Suppressor macrophage (primary cell): ENCODE data around the gene C12orf50.
A peak's percentile ranks its signal among the peaks of the same experiment; 100 is the strongest.
"Not testable (repeated sequence)": the region's sequence is repeated elsewhere in the genome, so short reads cannot be mapped to it uniquely, and the experiment has no call there.

Source experiments
- DNase-seq, 4 experiments: peaks; one replicate each; pipeline ENCODE4 v3.0.0-alpha.2; 2020 to 2022

Gene C12orf50

DNA sequence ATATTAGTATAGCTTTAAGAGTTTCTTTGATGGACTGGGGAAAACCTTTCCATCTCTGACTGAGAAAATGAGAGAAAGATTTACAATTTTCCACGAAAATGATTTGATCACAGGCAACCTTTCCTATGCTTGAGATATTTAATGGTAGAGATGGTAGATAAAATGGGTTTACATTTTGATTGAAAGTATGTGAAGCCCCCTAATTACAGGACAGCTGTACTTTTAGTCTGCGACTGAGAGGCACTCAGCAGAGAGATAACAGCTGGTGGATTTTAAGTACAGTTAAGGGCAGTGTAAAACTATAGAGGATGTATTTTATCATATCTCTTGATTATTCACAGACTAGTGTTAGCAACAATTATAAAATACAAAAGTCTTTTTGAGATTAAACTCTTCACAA, 40.7 kb downstream of the C12orf50 start:
- DNase-seq, result no peak

DNA sequence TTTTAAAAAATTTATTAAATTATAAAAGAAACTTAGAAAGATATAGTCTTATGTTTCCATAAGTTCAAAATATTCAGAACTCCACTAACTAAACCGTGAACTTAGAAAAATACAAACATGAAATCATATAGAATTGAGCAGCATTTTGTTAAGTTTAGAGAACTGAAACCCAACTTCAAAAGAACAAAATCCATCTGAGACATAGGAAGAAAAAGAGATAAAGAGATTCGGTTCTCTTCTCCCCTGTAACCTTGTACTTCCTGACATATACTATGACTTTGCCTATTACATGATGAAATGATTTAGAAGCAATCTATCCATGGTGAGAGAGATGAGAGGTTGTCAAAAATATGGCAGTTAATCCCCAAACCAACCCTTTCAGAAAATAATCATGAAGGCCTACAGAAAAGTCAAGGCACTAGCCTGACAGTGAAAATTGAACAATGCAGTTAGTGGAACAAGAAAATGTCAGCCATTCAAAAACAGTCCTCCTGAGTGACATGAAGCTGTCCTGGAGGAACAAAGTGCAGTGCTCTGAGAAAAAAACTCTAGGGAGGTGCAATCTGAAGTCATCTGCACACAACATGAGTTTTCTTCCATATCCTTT, 44.0 kb downstream of the C12orf50 start:
- no peak for DNase-seq

DNA sequence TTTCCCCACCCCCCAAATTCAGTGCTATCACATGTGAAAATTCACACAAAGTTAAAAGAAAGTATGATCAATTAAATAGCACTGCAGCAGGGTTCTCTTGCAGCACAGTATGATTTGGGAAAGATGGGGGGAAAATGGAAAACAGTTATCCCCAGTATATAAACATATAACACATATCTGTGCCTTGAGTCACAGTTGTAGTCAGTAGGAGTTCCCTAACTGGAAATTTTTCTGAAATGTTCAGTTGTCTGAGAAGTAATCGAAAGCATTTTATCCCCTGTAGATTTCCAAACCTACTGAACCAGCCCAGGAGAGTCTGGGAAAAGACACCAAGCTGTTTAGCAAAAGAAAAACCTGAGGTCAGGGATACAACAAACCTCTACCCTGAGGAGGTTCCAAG, 47.0 kb downstream of the C12orf50 start:
- no peak for DNase-seq

DNA sequence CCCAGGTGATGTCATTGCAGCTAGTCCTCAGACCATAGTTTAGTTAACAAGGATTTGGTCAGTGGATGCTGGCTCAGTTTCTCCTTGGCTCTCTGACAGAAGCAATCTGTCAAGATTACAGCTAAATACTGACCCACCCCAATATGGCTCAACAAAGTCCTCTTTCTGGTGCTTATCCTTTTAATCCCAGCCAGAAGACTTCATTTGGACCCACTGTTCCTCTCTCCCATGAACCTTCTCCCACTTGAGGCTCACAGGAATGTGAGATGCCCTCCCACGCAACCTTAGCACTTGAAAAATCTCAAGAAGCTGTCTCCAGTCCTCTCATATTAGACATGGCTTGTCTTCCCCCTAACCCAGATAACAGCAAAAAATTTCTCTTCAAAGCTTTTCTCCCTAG, 47.7 kb downstream of the C12orf50 start:
- DNase-seq, result no peak

DNA sequence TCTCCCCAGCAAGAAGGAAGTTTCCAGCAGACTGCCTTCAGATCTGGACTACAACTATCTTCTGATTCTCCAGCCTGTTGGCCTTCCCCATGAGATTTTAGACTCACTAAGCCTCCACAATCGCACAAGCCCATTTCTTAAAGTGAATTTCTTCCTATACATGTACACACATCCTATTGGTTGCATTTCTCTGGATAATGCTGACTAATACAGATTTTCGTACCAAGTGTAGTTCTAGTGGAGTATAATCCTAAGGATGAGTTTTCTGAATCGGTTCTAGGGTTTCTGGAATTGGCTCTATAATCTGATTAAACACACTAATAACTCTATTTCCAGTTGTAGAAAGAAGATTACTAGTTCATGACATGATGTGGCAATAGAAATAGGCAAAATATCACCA, 53.3 kb downstream of the C12orf50 start:
- DNase-seq, result no peak

- no peak for DNase-seq
Measured at GRCh38 chr12:87967871-87968270, 61.3 kb downstream of the C12orf50 start.

DNA sequence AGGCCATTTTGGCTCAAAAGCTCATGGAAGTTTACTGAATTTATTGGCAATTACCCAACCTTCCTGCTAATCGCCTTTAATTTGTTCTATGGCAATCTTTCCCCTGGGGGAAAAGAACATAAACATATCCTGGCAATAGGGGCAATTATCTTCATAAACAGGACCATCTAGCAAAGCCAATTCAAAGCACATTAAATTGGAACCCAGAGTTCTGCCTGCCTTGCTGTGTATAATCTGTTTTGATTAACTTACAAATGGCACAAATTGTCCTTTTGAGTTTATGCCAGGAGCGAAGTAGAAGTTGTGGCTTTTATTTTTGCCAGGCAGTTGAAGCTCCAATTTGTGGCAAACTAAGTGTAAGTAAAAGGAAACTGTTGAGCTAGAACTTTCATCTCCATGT, 68.6 kb downstream of the C12orf50 start:
- DNase-seq, result no peak

- not testable (repeated sequence) for DNase-seq
Measured at GRCh38 chr12:87954028-87954427, 75.2 kb downstream of the C12orf50 start.

GRCh38 chr12:87953256-87953860, 75.8 kb downstream of the C12orf50 start:
- DNase-seq, result peak in 1 of 4 experiments; percentile 4

DNA sequence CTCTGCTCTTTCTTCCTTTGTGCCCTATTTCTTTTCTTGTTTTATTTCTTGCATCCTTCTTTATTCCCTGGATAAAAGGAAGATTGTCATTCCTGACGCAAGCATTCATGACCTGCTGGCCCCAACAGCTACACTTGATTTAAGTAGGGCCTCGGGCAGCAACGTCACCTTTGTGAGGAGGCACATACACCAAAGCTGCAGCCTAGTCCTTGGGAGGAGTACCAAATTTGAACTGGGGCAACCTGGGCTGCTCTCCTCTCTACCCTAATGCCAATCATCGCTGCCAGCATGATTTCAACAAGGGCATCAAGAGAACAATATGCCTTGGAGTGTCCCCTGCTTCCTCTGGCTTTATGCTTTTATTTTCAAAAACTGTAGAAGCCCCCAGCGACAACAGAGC, 76.4 kb downstream of the C12orf50 start:
- no peak for DNase-seq

DNA sequence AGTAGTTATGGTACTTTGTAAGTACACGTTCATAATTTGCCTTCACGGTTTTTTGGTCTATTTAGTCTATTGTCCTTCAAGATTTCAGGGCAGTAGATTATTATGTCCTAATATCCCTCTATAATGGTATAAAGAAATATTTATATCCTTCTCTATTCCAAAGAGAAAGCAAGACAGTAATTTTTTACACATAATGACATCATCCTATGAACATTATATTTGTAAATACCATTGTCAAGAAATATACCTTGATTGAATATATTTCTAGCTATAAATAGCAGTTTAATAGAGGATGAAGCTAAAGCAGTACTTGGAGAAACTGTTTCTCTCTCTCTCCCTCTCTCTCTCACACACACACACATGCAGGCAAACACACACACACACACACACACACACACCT, 77.0 kb downstream of the C12orf50 start:
- DNase-seq, result no peak

GRCh38 chr12:87943762-87944161, 85.4 kb downstream of the C12orf50 start:
- no peak for DNase-seq

DNA sequence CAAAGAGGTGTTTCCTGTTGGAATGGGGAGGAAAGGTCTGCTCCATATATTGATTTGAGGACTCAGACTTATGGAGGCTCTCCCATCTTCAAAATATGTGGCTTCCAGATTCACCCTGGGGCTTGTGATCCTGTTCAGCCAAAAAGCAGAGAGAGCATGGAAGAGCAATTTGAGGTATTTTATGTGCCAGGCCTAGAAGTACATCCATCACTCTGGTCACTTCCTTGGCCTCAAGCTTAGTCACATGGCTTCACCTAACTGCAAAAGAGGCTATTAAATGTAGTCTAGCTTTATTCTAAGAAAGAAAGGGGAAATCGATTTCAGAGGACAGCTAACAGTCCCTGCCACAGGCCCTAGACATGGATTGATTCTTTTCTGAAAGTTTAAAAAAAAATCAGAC, 86.2 kb downstream of the C12orf50 start:
- DNase-seq, result no peak

- DNase-seq, result no peak
Measured at GRCh38 chr12:87939182-87939581, 90.0 kb downstream of the C12orf50 start.

GRCh38 chr12:87935216-87935615, 94.0 kb downstream of the C12orf50 start:
- no peak for DNase-seq

- no peak for DNase-seq
Measured at GRCh38 chr12:87933991-87934390, 95.2 kb downstream of the C12orf50 start.

DNA sequence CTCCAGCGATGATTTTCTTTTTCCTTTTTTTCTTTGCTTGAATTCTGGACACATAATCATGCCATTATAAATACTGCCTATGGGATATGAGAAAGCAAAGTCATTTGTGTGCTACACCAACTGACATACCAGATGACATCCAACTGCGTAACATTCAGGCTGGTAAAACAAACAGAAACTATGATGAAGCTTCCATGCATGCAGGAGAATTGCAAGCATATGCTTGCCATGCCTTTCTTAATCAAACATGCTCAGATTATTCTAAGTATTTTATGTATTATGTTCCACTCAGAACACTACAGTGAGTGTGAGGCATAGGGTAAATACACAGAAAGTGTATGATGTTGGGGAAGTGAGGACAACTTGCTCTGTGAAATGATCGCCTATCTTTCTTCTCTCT, 97.4 kb downstream of the C12orf50 start:
- no peak for DNase-seq

GRCh38 chr12:87930627-87931026, 98.6 kb downstream of the C12orf50 start:
- DNase-seq, result no peak
